GM11168 (cell line): ENCODE data around the gene CFI.
"Not testable (repeated sequence)": the region's sequence is repeated elsewhere in the genome, so short reads cannot be mapped to it uniquely, and the experiment has no call there.

ENCODE experiments used
- in situ Hi-C: fragments of 300-500 bp; cut with MboI; formaldehyde crosslinking; loops from one replicate; pipeline ENCODE4 v1.12.0; 2022; ENCODE audit warnings: low sequenced_read_pairs; ENCODE audit not compliant: unreplicated experiment

CFI gene

DNA sequence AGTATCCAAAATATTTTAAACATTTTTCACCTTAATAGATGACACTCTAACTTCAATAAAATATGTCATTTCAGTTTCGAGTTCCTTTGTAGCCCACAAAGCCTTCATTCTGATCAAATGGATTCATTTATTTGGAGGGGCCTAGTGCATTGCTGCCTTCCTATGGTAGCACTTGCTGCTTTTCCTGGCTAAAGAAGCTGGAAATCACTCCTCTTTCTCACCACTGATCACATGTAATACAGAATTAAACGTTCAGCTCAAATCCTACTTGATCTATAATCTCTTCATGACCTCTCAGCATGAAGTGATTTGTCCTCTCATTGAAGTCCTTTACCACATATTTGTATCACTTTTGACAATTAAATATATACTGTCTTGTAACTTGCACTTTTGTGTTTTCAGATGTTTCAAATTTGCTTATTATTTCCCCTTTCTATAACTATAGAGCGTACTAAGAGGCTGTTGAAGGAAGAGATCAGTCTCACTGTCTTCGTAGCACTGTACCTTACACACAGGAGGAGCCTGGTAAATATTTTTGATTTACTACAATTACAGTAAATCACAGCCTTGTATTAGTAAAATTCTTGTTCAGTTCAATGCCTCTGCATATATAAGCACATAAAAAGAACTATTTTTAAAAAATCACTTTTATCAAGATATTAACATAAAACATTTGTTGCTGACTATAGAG, 555 bp downstream of the CFI start:
- in situ Hi-C loops = loop anchor here (5.0 to 25.0 kb wide), 2 partner anchors 264 to 374 kb away; no protein-coding TSS in a partner anchor

DNA sequence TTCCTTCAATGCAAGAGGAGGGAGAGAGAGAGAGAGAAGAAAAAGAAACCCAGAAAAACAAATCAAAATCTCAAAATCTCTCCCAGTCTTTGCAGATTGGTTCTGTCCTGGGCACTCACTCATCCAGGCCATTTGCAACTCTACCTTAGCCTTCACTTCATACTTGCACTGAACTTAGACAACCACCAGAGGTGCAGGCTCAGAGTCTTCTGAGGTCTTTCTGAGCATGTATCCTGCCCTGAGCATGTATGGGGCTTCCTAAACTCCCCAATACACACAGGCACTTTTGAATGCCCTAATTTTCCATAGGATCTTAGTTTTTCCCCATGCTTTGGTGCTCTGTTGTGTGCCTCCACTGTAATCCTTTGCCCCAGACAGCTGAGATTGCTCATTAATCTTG, 2.9 kb downstream of the CFI start:
- in situ Hi-C loops = no loop called here

- in situ Hi-C loops = no loop called here
Observed at GRCh38 chr4:109795059-109795458, 6.7 kb downstream of the CFI start.

- in situ Hi-C loops = no loop called here
Observed at GRCh38 chr4:109787807-109788206, 14.0 kb downstream of the CFI start.

GRCh38 chr4:109786846-109787245, 15.0 kb downstream of the CFI start:
- in situ Hi-C loops = no loop called here

DNA sequence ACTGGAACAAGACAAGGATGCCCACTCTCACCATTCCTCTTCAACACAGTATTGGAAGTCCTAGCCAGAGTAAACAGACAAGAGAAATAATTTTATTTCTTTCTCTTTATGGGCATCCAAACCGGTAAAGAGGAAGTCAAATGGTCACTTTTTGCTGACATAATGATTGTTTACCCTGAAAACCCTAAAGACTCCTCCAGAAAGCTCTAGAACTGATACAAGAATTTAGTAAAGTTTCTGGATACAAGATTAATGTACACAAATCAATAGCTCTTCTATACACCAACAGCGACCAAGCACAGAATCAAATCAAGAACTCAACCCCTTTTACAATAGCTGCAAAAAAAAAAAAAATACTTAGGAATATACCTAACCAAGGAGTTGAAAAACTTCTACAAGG, 19.7 kb downstream of the CFI start:
- in situ Hi-C loops = not testable (repeated sequence)

GRCh38 chr4:109764789-109765402, 36.9 kb downstream of the CFI start:
- in situ Hi-C loops = no loop called here

GRCh38 chr4:109764376-109764775, 37.4 kb downstream of the CFI start:
- in situ Hi-C loops = no loop called here

DNA sequence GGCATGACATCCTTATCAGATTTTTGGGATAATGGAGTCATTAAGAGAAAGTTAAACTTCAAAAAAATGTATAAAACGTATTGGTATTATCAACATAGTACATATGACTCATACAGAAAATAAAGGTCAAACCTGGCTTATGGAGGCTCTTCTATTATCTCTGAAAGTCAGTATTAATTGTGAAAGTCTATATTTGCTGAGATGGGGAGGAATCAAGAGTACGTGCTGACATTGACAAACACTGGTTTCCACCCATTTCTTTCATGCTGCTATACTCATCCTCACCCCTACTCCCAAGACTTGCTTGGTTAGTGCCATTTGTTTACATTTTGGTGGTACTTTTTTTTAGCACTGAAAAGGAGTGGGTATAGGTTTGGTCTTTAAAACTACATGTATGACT, 41.1 kb downstream of the CFI start:
- in situ Hi-C loops = no loop called here

DNA sequence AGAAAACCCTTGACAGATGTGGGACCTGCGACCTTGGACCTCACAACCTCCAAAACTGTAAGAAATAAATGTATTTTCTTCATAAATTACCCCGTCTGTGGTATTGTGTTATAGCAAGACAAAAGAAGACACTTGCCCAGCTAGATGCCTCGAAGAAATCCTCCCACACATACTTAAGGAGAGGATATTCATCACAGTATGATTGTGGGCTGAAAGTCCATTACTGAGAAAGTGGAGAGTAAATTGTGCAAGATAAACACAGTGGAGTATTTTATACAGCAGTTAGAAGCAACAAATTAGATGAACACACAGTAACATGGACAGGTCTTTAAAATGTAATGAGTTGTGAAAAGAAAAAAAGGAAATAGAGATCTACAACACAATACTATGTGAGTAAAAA, 46.1 kb downstream of the CFI start:
- in situ Hi-C loops = no loop called here

DNA sequence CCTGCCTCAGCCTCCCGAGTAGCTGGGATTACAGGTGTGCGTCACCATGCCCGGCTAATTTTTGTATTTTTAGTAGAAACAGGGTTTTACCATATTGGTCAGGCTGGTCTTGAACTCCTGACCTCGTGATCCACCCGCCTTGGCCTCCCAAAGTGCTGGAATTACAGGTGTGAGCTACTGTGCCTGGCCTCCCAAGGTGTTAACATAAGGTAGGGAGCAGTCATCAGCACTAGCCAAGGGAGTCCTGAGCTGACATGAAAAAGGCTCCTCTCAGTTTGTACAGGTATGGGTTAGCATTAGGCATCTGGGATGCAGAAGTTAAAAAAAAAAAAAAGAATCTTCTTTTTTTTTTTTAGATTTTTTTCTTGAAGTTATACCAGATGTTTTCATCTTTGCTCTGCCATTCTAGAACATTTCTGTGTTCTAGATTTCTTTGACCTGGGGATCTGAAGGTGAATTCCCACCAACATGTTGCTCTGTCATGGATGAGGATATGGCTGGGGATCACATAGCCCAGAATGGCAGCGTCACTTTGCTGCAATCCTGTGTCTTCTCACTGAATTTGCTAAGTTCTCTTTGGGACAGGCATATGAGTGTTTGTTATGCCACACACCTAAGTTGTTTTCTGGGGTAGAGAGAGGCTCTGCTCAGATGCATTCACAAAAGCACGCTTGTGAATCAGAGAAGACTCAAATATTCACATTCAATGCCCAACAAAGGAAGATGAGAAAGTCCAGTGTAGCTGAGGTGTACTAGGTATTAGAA, 47.5 kb downstream of the CFI start:
- in situ Hi-C loops = no loop called here

- in situ Hi-C loops = no loop called here
Observed at GRCh38 chr4:109752525-109752924, 49.3 kb downstream of the CFI start.

- in situ Hi-C loops = no loop called here
Observed at GRCh38 chr4:109751852-109752251, 49.9 kb downstream of the CFI start.

DNA sequence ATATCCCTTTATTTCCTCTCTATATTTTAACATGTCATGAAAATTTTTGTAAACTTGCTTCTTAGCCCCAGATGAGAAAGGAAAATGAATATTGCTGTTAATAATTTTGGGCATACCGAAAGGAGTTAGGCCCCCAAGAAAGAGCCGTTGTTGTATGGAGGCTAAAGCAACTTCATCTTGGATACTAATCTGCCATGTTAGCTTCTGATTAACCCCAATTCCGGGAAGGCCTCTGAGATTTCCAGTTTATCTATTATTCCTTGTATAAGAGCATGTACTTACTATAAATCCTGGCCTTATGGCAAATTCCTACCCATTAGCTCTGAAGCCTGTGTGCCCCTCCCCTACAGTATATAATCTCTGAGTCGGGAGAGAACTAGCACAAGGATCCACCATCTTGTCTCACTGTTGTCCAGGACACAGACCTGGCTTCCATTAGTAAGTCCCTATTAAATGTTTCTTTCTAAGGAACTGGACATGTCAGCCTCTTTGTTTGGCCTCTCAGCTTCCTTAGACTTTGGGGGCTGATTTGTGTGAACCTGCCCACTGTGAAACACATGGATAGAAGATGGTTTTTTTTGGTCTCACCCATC, 51.1 kb downstream of the CFI start:
- in situ Hi-C loops = no loop called here

- in situ Hi-C loops = no loop called here
Observed at GRCh38 chr4:109749388-109750082, 52.3 kb downstream of the CFI start.

- in situ Hi-C loops = no loop called here
Observed at GRCh38 chr4:109748114-109748513, 53.7 kb downstream of the CFI start.

DNA sequence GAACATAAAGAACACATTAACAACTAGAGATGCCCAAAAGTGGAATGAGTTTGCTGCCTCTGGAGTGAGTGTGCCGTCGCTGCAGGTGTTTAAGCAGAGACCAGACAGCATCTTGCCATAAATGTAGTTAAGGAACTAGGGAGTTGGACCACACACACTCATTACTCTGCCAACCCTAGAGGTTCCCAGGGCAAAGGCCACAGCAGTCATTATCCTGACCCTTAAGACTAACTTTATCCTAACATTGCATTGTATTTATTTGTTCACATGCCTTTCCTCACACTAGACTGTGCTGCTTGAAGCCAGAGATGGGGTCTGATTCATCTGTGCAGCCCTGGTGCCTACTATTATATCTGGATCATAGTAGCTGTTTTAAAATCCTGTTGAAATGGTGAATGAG, 55.1 kb downstream of the CFI start:
- in situ Hi-C loops = no loop called here

- in situ Hi-C loops = no loop called here
Observed at GRCh38 chr4:109745830-109746229, 56.0 kb downstream of the CFI start.

GRCh38 chr4:109739547-109739946, 62.3 kb downstream of the CFI start:
- in situ Hi-C loops = no loop called here

DNA sequence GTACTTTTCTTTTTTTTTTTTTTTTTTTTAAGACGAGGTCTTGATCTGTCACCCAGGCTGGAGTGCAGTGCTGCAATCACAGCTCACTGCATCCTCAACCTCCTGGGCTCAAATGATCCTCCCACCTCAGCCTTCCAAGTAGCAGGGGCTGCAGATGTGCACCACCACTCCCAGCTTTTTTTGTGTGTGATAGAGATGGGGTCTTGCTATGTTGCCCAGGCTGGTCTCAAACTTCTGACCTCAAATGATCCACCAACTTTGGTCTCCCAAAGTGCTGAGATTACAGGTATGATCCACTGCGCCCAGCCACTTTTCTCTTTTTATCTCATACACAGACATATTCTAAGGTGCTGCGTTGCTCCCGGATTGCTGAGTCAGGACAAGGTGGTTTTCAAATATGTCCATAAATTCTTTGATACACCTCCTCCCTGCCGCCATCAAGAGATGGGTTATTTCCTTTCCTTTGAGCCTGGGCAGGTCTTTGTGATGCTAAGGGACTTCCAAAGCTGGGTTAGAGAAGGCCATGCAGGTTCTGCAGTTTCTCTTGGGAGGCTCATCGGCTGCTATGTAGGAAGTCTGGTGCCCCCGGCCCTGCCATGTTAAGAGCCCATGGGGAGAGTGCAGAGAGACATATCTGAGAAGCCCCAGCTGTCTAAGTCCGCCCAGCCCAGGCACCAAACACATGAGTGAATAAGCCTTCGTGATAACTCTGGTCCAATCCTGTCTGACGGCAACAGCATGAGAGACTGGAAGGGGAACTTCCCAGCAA, 63.5 kb downstream of the CFI start:
- in situ Hi-C loops = no loop called here
